ENCODE results near the gene PKD1L1.
"Not testable (repeated sequence)": the region's sequence is repeated elsewhere in the genome, so short reads cannot be mapped to it uniquely, and the experiment has no call there.

PKD1L1 gene

DNA sequence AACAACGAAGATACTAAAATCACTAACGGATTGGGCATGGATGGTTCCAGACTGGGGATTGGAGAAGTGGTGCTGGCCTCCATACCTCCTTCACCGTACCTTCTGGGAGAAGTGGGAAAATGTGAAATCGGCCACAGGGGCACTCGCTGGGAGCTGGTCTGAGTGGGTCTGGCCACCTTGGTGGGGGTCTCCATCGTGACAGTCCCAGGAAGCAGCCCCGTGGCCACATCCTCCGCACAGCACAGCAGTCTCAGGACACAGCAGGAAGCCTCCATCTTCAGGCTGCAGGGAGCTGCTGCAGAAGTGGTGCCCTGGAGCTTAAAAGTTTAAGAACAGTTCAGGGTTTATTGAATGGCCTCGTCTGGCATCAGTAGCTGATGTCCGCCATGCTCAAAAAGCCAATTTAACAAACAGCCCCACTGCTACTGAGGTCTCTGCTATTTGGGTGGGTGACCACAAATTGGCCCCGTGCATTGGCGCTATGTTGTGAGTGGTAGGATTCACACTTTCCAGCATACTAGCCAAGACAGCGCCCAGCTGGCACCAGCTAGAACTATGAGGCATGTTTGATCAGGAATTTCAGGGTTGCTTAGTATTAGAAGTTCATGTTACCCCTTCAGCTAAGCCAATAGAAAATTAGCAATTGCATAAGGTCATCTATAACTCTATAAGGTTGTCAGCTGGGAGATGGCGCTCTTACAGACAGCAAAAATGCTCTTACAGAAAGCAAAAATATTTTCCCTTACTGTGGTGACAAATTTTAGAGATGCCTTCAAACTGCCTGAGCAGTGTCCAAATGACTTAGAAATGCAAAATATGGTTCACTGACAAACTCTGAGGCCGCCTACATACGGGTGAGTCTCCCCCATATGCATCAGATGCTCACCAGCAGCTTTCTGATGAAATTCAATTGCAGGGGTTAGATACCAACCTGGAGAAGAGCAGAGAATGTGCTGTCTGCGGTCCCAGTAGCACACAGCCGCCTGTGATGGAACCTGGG lies 17.0 kb downstream of the PKD1L1 start:
- TF ChIP-seq, protein P1, sequence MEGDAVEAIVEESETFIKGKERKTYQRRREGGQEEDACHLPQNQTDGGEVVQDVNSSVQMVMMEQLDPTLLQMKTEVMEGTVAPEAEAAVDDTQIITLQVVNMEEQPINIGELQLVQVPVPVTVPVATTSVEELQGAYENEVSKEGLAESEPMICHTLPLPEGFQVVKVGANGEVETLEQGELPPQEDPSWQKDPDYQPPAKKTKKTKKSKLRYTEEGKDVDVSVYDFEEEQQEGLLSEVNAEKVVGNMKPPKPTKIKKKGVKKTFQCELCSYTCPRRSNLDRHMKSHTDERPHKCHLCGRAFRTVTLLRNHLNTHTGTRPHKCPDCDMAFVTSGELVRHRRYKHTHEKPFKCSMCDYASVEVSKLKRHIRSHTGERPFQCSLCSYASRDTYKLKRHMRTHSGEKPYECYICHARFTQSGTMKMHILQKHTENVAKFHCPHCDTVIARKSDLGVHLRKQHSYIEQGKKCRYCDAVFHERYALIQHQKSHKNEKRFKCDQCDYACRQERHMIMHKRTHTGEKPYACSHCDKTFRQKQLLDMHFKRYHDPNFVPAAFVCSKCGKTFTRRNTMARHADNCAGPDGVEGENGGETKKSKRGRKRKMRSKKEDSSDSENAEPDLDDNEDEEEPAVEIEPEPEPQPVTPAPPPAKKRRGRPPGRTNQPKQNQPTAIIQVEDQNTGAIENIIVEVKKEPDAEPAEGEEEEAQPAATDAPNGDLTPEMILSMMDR (IDR thresholded peaks at IDR 0.05; ENCODE audit: low read depth, low read length, missing control alignments): no peak
- H3K4me3 ChIP-seq (ENCODE audit: low read depth, low read length): no peak overlapping the region
- DNase-seq (ENCODE audit: low read depth): no peak

GRCh38 chr7:47924266-47924665 lies 24.0 kb downstream of the PKD1L1 start:
- no peak for DNase-seq (ENCODE audit: low read depth)
- TF ChIP-seq, protein P1 (IDR thresholded peaks at IDR 0.05; ENCODE audit: low read depth, low read length, missing control alignments): no peak
- no peak overlapping the region for H3K4me3 ChIP-seq (ENCODE audit: low read depth, low read length)

DNA sequence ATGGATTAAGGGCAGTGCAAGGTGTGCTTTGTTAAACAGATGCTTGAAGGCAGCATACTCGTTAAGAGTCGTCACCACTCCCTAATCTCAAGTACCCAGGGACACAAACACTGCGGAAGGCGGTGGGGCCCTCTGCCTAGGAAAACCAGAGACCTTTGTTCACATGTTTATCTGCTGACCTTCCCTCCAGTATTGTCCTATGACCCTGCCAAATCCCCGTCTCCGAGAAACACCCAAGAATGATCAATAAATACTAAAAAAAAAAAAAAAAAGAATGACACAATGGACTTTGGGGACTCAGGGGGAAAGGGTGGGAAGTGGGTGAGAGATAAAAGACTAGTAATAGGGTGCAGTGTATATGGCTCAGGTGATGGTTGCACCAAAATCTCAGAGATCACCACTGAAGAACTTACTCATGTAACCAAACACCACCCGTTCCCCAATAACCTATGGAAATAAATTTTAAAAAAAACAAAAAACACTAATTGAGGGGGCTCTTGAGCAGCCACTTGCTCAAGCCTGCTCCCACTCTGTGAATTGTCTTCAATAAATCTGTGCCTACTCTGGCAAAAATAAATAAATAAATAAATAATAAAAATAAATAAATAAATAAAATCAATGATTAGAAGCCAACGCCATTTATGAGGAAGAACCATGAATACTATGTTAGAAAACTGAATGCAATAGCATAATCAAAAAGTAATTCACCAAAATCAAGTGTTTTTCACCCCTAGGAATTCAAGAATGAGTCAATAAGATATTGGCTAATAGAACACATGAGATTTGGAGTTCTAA lies 25.0 kb downstream of the PKD1L1 start:
- DNase-seq (ENCODE audit: low read depth): not testable (repeated sequence)

GRCh38 chr7:47916514-47916913 lies 31.8 kb downstream of the PKD1L1 start:
- not testable (repeated sequence) for H3K4me3 ChIP-seq (ENCODE audit: low read depth, low read length); DNase-seq (ENCODE audit: low read depth)

More for the DNA sequence above, 25.0 kb downstream of the PKD1L1 start:
- not testable (repeated sequence) for H3K4me3 ChIP-seq (ENCODE audit: low read depth, low read length)

- H3K4me3 ChIP-seq (ENCODE audit: low read depth, low read length): no peak overlapping the region
- no peak for DNase-seq (ENCODE audit: low read depth)
- TF ChIP-seq, protein P1 (IDR thresholded peaks at IDR 0.05; ENCODE audit: low read depth, low read length, missing control alignments): no peak
These were observed 32.7 kb downstream of the PKD1L1 start for GRCh38 chr7:47915616-47915976.

GRCh38 chr7:47914717-47915615 lies 33.3 kb downstream of the PKD1L1 start:
- TF ChIP-seq, protein P1 (IDR thresholded peaks at IDR 0.05; ENCODE audit: low read depth, low read length, missing control alignments): no peak
- no peak overlapping the region for H3K4me3 ChIP-seq (ENCODE audit: low read depth, low read length)
- DNase-seq (ENCODE audit: low read depth): no peak

GRCh38 chr7:47912332-47912731 lies 35.9 kb downstream of the PKD1L1 start:
- no peak overlapping the region for H3K4me3 ChIP-seq (ENCODE audit: low read depth, low read length)
- no peak for DNase-seq (ENCODE audit: low read depth)
- TF ChIP-seq, protein P1 (IDR thresholded peaks at IDR 0.05; ENCODE audit: low read depth, low read length, missing control alignments): no peak
